ENCODE measurements around the gene GLYATL1. TPM values are rescaled to one million over a fixed set of nuclear protein-coding genes. Genes with fewer than 3 reads are reported as not detected.

Gene GLYATL1
- total and polyA plus RNA-seq, 4 donors, result 64.9 to 622 (median 247) TPM

GRCh38 chr11:58940028-58940427 lies 740 bp downstream of the GLYATL1 start:
- Histone ChIP-seq H3K9me3 (ENCODE audit: control insufficient read depth in 4 of 4, low read length in 3 of 4) (no peaks in the 10 kb centered on the region), H3K9ac (ENCODE audit: low read depth in 1 of 2, low read length in 2 of 2) (peak overlapping the region; percentile 77 to 98), H3K4me3 (ENCODE audit: low read depth in 1 of 3, low read length in 3 of 3) (peak overlapping the region; percentile 64 to 84 (median 80)), H3K27ac (ENCODE audit: low read depth in 1 of 2, low read length in 2 of 2) (peak overlapping the region; percentile 84 to 96), H3K27me3 (ENCODE audit: control insufficient read depth in 4 of 4, insufficient read depth in 4 of 4, low read length in 3 of 4) (no peaks in the 10 kb centered on the region), H3K36me3 (ENCODE audit: control insufficient read depth in 4 of 4, insufficient read depth in 3 of 4, low read depth in 1 of 4, low read length in 3 of 4) (peaks cover 0 to 8% (median 0%) of the 10 kb centered on the region in 4 donors), H3K4me1 (ENCODE audit: control insufficient read depth in 4 of 4, insufficient read depth in 4 of 4, low read length in 3 of 4) (peaks cover 5 to 50% (median 30%) of the 10 kb centered on the region in 4 donors)
- no peak for DNase-seq (ENCODE audit: low spot score)
- WGBS, result 36% methylated on average over 1 of the region's 1 CpG
- TF ChIP-seq, protein P1, sequence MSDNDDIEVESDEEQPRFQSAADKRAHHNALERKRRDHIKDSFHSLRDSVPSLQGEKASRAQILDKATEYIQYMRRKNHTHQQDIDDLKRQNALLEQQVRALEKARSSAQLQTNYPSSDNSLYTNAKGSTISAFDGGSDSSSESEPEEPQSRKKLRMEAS (IDR thresholded peaks at IDR 0.05), result peak; percentile 53
- TF ChIP-seq SP1 (IDR thresholded peaks at IDR 0.05) (peak; percentile 93), NR2F2 (IDR thresholded peaks at IDR 0.05) (peak; percentile 47), YY1 (IDR thresholded peaks at IDR 0.05) (peak; percentile 74), FOXA2 (IDR thresholded peaks at IDR 0.05) (no peak), HNF4A (conservative IDR thresholded peaks at IDR 0.05) (peak; percentile 97 to 98), ATF3 (IDR thresholded peaks at IDR 0.05) (peak; percentile 4), FOXA1 (IDR thresholded peaks at IDR 0.05) (peak; percentile 30), HNF4G (IDR thresholded peaks at IDR 0.05) (peak; percentile 94), RXRA (IDR thresholded peaks at IDR 0.05) (peak; percentile 93 to 94), TAF1 (conservative IDR thresholded peaks at IDR 0.05) (peak; percentile 88), RAD21 (IDR thresholded peaks at IDR 0.05) (peak; percentile 28 to 41), JUND (IDR thresholded peaks at IDR 0.05) (peak in 1 of 2 donors; percentile 82), ZBTB33 (IDR thresholded peaks at IDR 0.05) (peak; percentile 60), GABPA (IDR thresholded peaks at IDR 0.05 in 1 of 2, conservative IDR thresholded peaks at IDR 0.05 in 1 of 2) (peak in 1 of 2 donors; percentile 31), EGR1 (IDR thresholded peaks at IDR 0.05; ENCODE audit: low read depth in 2 of 2) (no peak)
- TF ChIP-seq, protein P2, sequence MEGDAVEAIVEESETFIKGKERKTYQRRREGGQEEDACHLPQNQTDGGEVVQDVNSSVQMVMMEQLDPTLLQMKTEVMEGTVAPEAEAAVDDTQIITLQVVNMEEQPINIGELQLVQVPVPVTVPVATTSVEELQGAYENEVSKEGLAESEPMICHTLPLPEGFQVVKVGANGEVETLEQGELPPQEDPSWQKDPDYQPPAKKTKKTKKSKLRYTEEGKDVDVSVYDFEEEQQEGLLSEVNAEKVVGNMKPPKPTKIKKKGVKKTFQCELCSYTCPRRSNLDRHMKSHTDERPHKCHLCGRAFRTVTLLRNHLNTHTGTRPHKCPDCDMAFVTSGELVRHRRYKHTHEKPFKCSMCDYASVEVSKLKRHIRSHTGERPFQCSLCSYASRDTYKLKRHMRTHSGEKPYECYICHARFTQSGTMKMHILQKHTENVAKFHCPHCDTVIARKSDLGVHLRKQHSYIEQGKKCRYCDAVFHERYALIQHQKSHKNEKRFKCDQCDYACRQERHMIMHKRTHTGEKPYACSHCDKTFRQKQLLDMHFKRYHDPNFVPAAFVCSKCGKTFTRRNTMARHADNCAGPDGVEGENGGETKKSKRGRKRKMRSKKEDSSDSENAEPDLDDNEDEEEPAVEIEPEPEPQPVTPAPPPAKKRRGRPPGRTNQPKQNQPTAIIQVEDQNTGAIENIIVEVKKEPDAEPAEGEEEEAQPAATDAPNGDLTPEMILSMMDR (IDR thresholded peaks at IDR 0.05; ENCODE audit: low read depth, low read length, missing input control), result no peak
- TF ChIP-seq, protein P3, sequence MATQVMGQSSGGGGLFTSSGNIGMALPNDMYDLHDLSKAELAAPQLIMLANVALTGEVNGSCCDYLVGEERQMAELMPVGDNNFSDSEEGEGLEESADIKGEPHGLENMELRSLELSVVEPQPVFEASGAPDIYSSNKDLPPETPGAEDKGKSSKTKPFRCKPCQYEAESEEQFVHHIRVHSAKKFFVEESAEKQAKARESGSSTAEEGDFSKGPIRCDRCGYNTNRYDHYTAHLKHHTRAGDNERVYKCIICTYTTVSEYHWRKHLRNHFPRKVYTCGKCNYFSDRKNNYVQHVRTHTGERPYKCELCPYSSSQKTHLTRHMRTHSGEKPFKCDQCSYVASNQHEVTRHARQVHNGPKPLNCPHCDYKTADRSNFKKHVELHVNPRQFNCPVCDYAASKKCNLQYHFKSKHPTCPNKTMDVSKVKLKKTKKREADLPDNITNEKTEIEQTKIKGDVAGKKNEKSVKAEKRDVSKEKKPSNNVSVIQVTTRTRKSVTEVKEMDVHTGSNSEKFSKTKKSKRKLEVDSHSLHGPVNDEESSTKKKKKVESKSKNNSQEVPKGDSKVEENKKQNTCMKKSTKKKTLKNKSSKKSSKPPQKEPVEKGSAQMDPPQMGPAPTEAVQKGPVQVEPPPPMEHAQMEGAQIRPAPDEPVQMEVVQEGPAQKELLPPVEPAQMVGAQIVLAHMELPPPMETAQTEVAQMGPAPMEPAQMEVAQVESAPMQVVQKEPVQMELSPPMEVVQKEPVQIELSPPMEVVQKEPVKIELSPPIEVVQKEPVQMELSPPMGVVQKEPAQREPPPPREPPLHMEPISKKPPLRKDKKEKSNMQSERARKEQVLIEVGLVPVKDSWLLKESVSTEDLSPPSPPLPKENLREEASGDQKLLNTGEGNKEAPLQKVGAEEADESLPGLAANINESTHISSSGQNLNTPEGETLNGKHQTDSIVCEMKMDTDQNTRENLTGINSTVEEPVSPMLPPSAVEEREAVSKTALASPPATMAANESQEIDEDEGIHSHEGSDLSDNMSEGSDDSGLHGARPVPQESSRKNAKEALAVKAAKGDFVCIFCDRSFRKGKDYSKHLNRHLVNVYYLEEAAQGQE (IDR thresholded peaks at IDR 0.05), result peak; percentile 59

All from liver (tissue), 9 donors.